GM23338 (cell line): ENCODE measurements around the gene RPLP1. TPM values are rescaled to one million over a fixed set of nuclear protein-coding genes. Genes with fewer than 3 reads are reported as not detected.

ENCODE experiments used
- ATAC-seq: fragments of 200-7000 bp; cut with Tn5 transposase; 3 replicates; pipeline ENCODE4 v1.9.1; 2020
- DNase-seq: peaks from one replicate; pipeline ENCODE4 v3.0.0-alpha.2; 2015; ENCODE audit warnings: low spot score
- H2AFZ ChIP-seq: fragments of 200-600 bp; sonication (generic); 2 replicates; pipeline ENCODE4 v1.8.0; 2016; ENCODE audit warnings: antibody characterized with exemption, mild to moderate bottlenecking, moderate library complexity
- H3F3A ChIP-seq: fragments of 200-600 bp; sonication (generic); replicated peaks from 2 replicates; pipeline ENCODE4 v1.8.0; 2017; ENCODE audit warnings: antibody characterized with exemption, mixed run types, low read depth
- H3K27ac ChIP-seq: fragments of 200-600 bp; sonication (generic); 2 replicates; pipeline ENCODE4 v1.6.1; 2016; ENCODE audit warnings: low read depth
- H3K27me3 ChIP-seq: fragments of 200-600 bp; sonication (generic); 2 replicates; pipeline ENCODE4 v1.8.0; 2016; ENCODE audit warnings: mild to moderate bottlenecking, mixed run types, moderate library complexity; ENCODE audit not compliant: insufficient read depth
- H3K36me3 ChIP-seq: fragments of 200-600 bp; sonication (generic); 2 replicates; pipeline ENCODE4 v1.8.0; 2016; ENCODE audit warnings: mild to moderate bottlenecking; ENCODE audit not compliant: insufficient read depth
- H3K4me1 ChIP-seq: fragments of 200-600 bp; sonication (generic); 2 replicates; pipeline ENCODE4 v1.8.0; 2016; ENCODE audit warnings: mild to moderate bottlenecking, moderate library complexity; ENCODE audit not compliant: insufficient read depth
- H3K4me2 ChIP-seq: fragments of 200-600 bp; sonication (generic); 2 replicates; pipeline ENCODE4 v1.7.1; 2017; ENCODE audit warnings: mixed run types
- H3K4me3 ChIP-seq: fragments of 200-600 bp; sonication (generic); 2 replicates; pipeline ENCODE4 v1.6.1; 2016; ENCODE audit warnings: mixed run types
- H3K79me2 ChIP-seq: fragments of 200-600 bp; sonication (generic); replicated peaks from 2 replicates; pipeline ENCODE4 v1.8.0; 2017; ENCODE audit warnings: mild to moderate bottlenecking; ENCODE audit not compliant: insufficient read depth
- H3K9me2 ChIP-seq: fragments of 200-600 bp; sonication (generic); 2 replicates; pipeline ENCODE4 v1.8.0; 2017; ENCODE audit not compliant: insufficient read depth
- H4K20me1 ChIP-seq: fragments of 200-600 bp; sonication (generic); replicated peaks from 2 replicates; pipeline ENCODE4 v1.8.0; 2017; ENCODE audit warnings: mild to moderate bottlenecking; ENCODE audit not compliant: insufficient read depth
- H3K27ac Mint-ChIP-seq: 2 replicates; pipeline ENCODE4 v1.8.0; 2020; ENCODE audit warnings: inconsistent platforms, mild to moderate bottlenecking, moderate library complexity, mixed read lengths
- H3K27me3 Mint-ChIP-seq: 3 replicates; pipeline ENCODE4 v1.8.0; 2022; ENCODE audit warnings: low read depth, mild to moderate bottlenecking, moderate library complexity, mixed read lengths, inconsistent platforms; ENCODE audit not compliant: insufficient read depth, poor library complexity
- H3K36me3 Mint-ChIP-seq: 3 replicates; pipeline ENCODE4 v1.8.0; 2021; ENCODE audit warnings: low read depth, mild to moderate bottlenecking, inconsistent platforms, moderate library complexity, mixed read lengths
- H3K4me1 Mint-ChIP-seq: 3 replicates; pipeline ENCODE4 v1.8.0; 2020; ENCODE audit warnings: mild to moderate bottlenecking, inconsistent platforms, mixed read lengths
- H3K4me3 Mint-ChIP-seq: 3 replicates; pipeline ENCODE4 v1.8.0; 2021; ENCODE audit warnings: moderate library complexity, mild to moderate bottlenecking, inconsistent platforms, mixed read lengths
- H3K9me3 Mint-ChIP-seq: 3 replicates; pipeline ENCODE4 v1.8.0; 2020; ENCODE audit warnings: moderate library complexity, mild to moderate bottlenecking, inconsistent platforms, mixed read lengths
- CREB1 ChIP-seq: fragments of 250-450 bp; sonication (Bioruptor Pico); IDR thresholded peaks from 2 replicates; pipeline ENCODE4 v1.5.0; 2020; ENCODE audit warnings: low read depth, mild to moderate bottlenecking, moderate library complexity
- CTCF ChIP-seq, 2 experiments: fragments of 200-600 bp in 1 of 2; sonication (generic) in 1 of 2; conservative IDR thresholded peaks; 2 replicates each; pipeline versions ENCODE4 v1.5.1 to v1.6.1; 2016 to 2017; ENCODE audit warnings: antibody characterized with exemption in 2 of 2, low read depth in 2 of 2, mild to moderate bottlenecking in 2 of 2, moderate library complexity in 1 of 2
- EZH2 ChIP-seq: fragments of 200-600 bp; sonication (generic); IDR thresholded peaks from one replicate; pipeline ENCODE4 v1.8.0; 2017; ENCODE audit warnings: antibody characterized with exemption, mild to moderate bottlenecking, low read depth; ENCODE audit not compliant: unreplicated experiment
- EZH2phosphoT487 ChIP-seq: fragments of 200-600 bp; sonication (generic); IDR thresholded peaks from one replicate; pipeline ENCODE4 v1.8.1; 2018; ENCODE audit warnings: antibody characterized with exemption; ENCODE audit not compliant: unreplicated experiment
- JUNB ChIP-seq: IDR thresholded peaks from one replicate; pipeline ENCODE4 v1.6.1; 2016; ENCODE audit warnings: antibody characterized with exemption; ENCODE audit not compliant: unreplicated experiment
- NANOG ChIP-seq: IDR thresholded peaks from 2 replicates; pipeline ENCODE4 v1.6.1; 2016; ENCODE audit warnings: antibody characterized with exemption, borderline replicate concordance
- POLR2AphosphoS5 ChIP-seq: IDR thresholded peaks from 2 replicates; pipeline ENCODE4 v1.6.1; 2016; ENCODE audit warnings: antibody characterized with exemption, low read depth
- STAT1 ChIP-seq: IDR thresholded peaks from one replicate; pipeline ENCODE4 v1.6.1; 2016; ENCODE audit warnings: antibody characterized with exemption; ENCODE audit not compliant: unreplicated experiment
- ZNF114 ChIP-seq: fragments of 250-450 bp; sonication (Bioruptor Pico); IDR thresholded peaks from 2 replicates; pipeline ENCODE4 v1.5.0; 2020; ENCODE audit warnings: mild to moderate bottlenecking, moderate library complexity
- polyA plus RNA-seq: library from polyadenylated mRNA; unstranded; fragments of >200 nt; fragmentation: Nextera tagmentation; extraction: Ambion mirVana; gene quantifications from 2 replicates; pipeline ENCODE4 v1.2.1, GENCODE V29; 2016
- total RNA-seq: library from RNA; depleted of rRNA; stranded (reverse); fragments of >200 nt; shearing (Covaris generic); gene quantifications from 2 replicates; pipeline ENCODE4 v1.2.3, GENCODE V29; 2014
- TF ChIP-seq, protein P1 (sequence below): fragments of 250-450 bp; sonication (Bioruptor Pico); IDR thresholded peaks from 2 replicates; pipeline ENCODE4 v1.5.0; 2020; ENCODE audit warnings: mild to moderate bottlenecking, moderate library complexity
- TF ChIP-seq, protein P2 (sequence below): IDR thresholded peaks from 2 replicates; pipeline ENCODE4 v1.6.1; 2016; ENCODE audit warnings: antibody characterized with exemption

The RPLP1 gene
- total and polyA plus RNA-seq, 2 experiments from 2014 or later = 283 to 3,258 TPM

- TF ChIP-seq, protein P1, sequence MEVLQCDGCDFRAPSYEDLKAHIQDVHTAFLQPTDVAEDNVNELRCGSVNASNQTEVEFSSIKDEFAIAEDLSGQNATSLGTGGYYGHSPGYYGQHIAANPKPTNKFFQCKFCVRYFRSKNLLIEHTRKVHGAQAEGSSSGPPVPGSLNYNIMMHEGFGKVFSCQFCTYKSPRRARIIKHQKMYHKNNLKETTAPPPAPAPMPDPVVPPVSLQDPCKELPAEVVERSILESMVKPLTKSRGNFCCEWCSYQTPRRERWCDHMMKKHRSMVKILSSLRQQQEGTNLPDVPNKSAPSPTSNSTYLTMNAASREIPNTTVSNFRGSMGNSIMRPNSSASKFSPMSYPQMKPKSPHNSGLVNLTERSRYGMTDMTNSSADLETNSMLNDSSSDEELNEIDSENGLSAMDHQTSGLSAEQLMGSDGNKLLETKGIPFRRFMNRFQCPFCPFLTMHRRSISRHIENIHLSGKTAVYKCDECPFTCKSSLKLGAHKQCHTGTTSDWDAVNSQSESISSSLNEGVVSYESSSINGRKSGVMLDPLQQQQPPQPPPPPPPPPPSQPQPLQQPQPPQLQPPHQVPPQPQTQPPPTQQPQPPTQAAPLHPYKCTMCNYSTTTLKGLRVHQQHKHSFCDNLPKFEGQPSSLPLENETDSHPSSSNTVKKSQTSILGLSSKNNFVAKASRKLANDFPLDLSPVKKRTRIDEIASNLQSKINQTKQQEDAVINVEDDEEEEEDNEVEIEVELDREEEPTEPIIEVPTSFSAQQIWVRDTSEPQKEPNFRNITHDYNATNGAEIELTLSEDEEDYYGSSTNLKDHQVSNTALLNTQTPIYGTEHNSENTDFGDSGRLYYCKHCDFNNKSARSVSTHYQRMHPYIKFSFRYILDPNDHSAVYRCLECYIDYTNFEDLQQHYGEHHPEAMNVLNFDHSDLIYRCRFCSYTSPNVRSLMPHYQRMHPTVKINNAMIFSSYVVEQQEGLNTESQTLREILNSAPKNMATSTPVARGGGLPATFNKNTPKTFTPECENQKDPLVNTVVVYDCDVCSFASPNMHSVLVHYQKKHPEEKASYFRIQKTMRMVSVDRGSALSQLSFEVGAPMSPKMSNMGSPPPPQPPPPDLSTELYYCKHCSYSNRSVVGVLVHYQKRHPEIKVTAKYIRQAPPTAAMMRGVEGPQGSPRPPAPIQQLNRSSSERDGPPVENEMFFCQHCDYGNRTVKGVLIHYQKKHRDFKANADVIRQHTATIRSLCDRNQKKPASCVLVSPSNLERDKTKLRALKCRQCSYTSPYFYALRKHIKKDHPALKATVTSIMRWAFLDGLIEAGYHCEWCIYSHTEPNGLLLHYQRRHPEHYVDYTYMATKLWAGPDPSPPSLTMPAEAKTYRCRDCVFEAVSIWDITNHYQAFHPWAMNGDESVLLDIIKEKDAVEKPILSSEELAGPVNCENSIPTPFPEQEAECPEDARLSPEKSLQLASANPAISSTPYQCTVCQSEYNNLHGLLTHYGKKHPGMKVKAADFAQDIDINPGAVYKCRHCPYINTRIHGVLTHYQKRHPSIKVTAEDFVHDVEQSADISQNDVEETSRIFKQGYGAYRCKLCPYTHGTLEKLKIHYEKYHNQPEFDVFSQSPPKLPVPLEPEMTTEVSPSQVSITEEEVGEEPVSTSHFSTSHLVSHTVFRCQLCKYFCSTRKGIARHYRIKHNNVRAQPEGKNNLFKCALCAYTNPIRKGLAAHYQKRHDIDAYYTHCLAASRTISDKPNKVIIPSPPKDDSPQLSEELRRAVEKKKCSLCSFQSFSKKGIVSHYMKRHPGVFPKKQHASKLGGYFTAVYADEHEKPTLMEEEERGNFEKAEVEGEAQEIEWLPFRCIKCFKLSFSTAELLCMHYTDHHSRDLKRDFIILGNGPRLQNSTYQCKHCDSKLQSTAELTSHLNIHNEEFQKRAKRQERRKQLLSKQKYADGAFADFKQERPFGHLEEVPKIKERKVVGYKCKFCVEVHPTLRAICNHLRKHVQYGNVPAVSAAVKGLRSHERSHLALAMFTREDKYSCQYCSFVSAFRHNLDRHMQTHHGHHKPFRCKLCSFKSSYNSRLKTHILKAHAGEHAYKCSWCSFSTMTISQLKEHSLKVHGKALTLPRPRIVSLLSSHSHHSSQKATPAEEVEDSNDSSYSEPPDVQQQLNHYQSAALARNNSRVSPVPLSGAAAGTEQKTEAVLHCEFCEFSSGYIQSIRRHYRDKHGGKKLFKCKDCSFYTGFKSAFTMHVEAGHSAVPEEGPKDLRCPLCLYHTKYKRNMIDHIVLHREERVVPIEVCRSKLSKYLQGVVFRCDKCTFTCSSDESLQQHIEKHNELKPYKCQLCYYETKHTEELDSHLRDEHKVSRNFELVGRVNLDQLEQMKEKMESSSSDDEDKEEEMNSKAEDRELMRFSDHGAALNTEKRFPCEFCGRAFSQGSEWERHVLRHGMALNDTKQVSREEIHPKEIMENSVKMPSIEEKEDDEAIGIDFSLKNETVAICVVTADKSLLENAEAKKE = no peak
Measured at GRCh38 chr15:69489073-69489571, 36.5 kb downstream of the RPLP1 start (continued).

DNA sequence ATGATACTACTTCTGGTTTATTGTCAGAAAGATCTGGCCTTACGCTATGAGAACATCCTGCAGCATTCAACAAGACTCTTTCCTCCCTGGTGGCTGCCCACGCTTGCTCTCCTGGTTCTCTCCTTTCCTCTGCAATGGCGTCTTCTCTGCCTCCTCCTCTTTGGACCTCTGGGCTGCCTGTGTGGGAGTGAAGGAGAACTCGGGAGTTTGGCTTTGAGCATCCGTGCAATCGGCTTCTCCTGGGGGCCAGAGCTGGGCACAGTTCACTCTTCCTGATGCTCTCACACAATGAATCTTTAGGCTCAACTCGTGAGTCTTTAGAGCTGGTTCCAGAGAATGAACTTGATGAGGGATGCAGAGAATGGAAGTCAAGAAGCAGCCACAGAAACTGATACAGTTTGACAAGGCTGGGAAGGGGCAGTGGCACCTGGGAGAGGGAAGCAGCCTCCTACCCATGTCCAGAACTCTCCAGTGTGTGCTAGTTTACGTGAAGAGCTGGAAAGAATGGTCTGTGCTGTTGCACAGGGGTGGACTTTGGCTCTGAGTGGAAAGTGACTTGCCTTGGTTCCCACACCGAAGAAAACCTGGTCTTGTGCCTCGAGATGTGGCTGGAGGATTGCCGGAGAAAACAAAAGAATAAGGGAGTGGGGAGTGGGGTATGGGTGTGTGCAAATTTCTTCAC, 37.9 kb downstream of the RPLP1 start:
- peaks cover 2% of the 10 kb centered on the region; the same call in 1 of the 3 replicates for H3K36me3 Mint-ChIP-seq
- H2AFZ ChIP-seq = no peak overlapping the region
- no peak overlapping the region for H3K4me2 ChIP-seq
- no peak for ATAC-seq
- H3K4me1 ChIP-seq = no peaks in the 10 kb centered on the region
- no peaks in the 10 kb centered on the region for H3F3A ChIP-seq
- H3K9me3 Mint-ChIP-seq = peaks cover 9% of the 10 kb centered on the region
- H3K4me3 ChIP-seq = no peak overlapping the region
- DNase-seq = no peak
- H3K4me3 Mint-ChIP-seq = no peak overlapping the region
- peaks cover 6% of the 10 kb centered on the region for H3K27me3 Mint-ChIP-seq
- H4K20me1 ChIP-seq = no peaks in the 10 kb centered on the region
- no peaks in the 10 kb centered on the region for H3K36me3 ChIP-seq
- H3K27ac Mint-ChIP-seq = no peak overlapping the region
- H3K27me3 ChIP-seq = no peaks in the 10 kb centered on the region
- H3K9me2 ChIP-seq = no peaks in the 10 kb centered on the region
- no peaks in the 10 kb centered on the region; the same call in 2 of the 3 replicates for H3K4me1 Mint-ChIP-seq
- no peaks in the 10 kb centered on the region for H3K79me2 ChIP-seq
- H3K27ac ChIP-seq = no peak overlapping the region
- TF ChIP-seq JUNB (no peak), CREB1 (no peak), EZH2 (no peak), CTCF (conservative IDR thresholded peaks at IDR 0.05; ENCODE audit: low read depth in 2 of 2) (no peak), STAT1 (no peak), POLR2AphosphoS5 (no peak), NANOG (no peak), ZNF114 (no peak), EZH2phosphoT487 (no peak)
- TF ChIP-seq, protein P2, sequence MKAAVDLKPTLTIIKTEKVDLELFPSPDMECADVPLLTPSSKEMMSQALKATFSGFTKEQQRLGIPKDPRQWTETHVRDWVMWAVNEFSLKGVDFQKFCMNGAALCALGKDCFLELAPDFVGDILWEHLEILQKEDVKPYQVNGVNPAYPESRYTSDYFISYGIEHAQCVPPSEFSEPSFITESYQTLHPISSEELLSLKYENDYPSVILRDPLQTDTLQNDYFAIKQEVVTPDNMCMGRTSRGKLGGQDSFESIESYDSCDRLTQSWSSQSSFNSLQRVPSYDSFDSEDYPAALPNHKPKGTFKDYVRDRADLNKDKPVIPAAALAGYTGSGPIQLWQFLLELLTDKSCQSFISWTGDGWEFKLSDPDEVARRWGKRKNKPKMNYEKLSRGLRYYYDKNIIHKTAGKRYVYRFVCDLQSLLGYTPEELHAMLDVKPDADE = no peak
